ENCODE data around the gene STUM. TPM values are rescaled to one million over a fixed set of nuclear protein-coding genes. Genes with fewer than 3 reads are reported as not detected.

The STUM gene
- total and polyA plus RNA-seq, 4 experiments from 2014 or later = 0.03 TPM; not detected in 3

- intact Hi-C loops (cut with micrococcal nuclease) = loop anchor here (5.0 kb wide), 1 partner anchor 201 kb away; no protein-coding TSS in a partner anchor
- Histone ChIP-seq H3K36me3 (ENCODE audit: insufficient read depth, low read length) (peaks cover 24% of the 10 kb centered on the region), H3K27me3 (ENCODE audit: insufficient read depth, low read length) (no peaks in the 10 kb centered on the region), H3K4me3 (ENCODE audit: low read length in 2 of 2) (no peak overlapping the region), H3K4me1 (ENCODE audit: insufficient read depth, low read length) (peaks cover 16% of the 10 kb centered on the region), H3K9me3 (ENCODE audit: control insufficient read depth in 1 of 2, low read length in 2 of 2) (no peaks in the 10 kb centered on the region), H3K27ac (ENCODE audit: low read depth, low read length) (no peak overlapping the region)
- no peak overlapping the region for H3K4me3 Mint-ChIP-seq
- H3K27me3 Mint-ChIP-seq = peaks cover 0 to 2% of the 10 kb centered on the region in 2 donors
- H3K4me1 Mint-ChIP-seq = peaks cover 15 to 44% (median 28%) of the 10 kb centered on the region in 4 donors
- peaks cover 0 to 3% (median 0%) of the 10 kb centered on the region in 8 donors for H3K9me3 Mint-ChIP-seq
- peak in 1 of 5 donors; percentile 19 for DNase-seq
- H3K36me3 Mint-ChIP-seq = peaks cover 16 to 36% of the 10 kb centered on the region in 2 donors
- CTCF ChIA-PET (ENCODE audit: partially characterized antibody) = interaction anchor here (0.9 to 3.1 kb wide), 9 partner anchors 15 to 222 kb away, joined by 3 to 28 read pairs (median 5); no protein-coding TSS in a partner anchor
- H3K27ac Mint-ChIP-seq = peak overlapping the region in 5 of 7 donors; percentile 43 to 89 (median 81)
- POLR2A ChIA-PET (ENCODE audit: partially characterized antibody) = interaction anchor here (1.8 kb wide), 1 partner anchor 8 kb away, joined by 7 read pairs; no protein-coding TSS in a partner anchor
These were observed 79.5 kb downstream of the STUM start for GRCh38 chr1:226627924-226628611.

GRCh38 chr1:226628612-226629155 is 80.1 kb downstream of the STUM start:
- peaks cover 20 to 50% (median 33%) of the 10 kb centered on the region in 4 donors for H3K4me1 Mint-ChIP-seq
- Histone ChIP-seq H3K4me1 (ENCODE audit: insufficient read depth, low read length) (peaks cover 23% of the 10 kb centered on the region), H3K27me3 (ENCODE audit: insufficient read depth, low read length) (no peaks in the 10 kb centered on the region), H3K27ac (ENCODE audit: low read depth, low read length) (no peak overlapping the region), H3K36me3 (ENCODE audit: insufficient read depth, low read length) (peaks cover 25% of the 10 kb centered on the region), H3K9me3 (ENCODE audit: control insufficient read depth in 1 of 2, low read length in 2 of 2) (no peaks in the 10 kb centered on the region), H3K4me3 (ENCODE audit: low read length in 2 of 2) (no peak overlapping the region)
- CTCF ChIA-PET (ENCODE audit: partially characterized antibody) = interaction anchor here (0.9 to 3.1 kb wide), 6 partner anchors 15 to 222 kb away, joined by 3 to 28 read pairs (median 4); no protein-coding TSS in a partner anchor
- DNase-seq = peak in 1 of 5 donors; percentile 7
- H3K27ac Mint-ChIP-seq = peak overlapping the region in 5 of 7 donors; percentile 22 to 89 (median 47)
- peaks cover 0 to 3% (median 0%) of the 10 kb centered on the region in 8 donors for H3K9me3 Mint-ChIP-seq
- POLR2A ChIA-PET (ENCODE audit: partially characterized antibody) = interaction anchor here (0.9 kb wide), 1 partner anchor 110 kb away, joined by 3 read pairs; the partner anchor contains the start of gene ITPKB
- H3K4me3 Mint-ChIP-seq = no peak overlapping the region
- peaks cover 16 to 41% of the 10 kb centered on the region in 2 donors for H3K36me3 Mint-ChIP-seq
- intact Hi-C loops (cut with micrococcal nuclease) = loop anchor here (5.0 kb wide), 1 partner anchor 201 kb away; no protein-coding TSS in a partner anchor
- peaks cover 0 to 2% of the 10 kb centered on the region in 2 donors for H3K27me3 Mint-ChIP-seq

- H3K27me3 Mint-ChIP-seq = peaks cover 0 to 2% of the 10 kb centered on the region in 2 donors
- no peak overlapping the region for H3K27ac ChIP-seq (ENCODE audit: low read depth, low read length)
- H3K4me1 ChIP-seq (ENCODE audit: insufficient read depth, low read length) = peaks cover 29% of the 10 kb centered on the region
- peaks cover 27% of the 10 kb centered on the region for H3K36me3 ChIP-seq (ENCODE audit: insufficient read depth, low read length)
- H3K36me3 Mint-ChIP-seq = peaks cover 18 to 46% of the 10 kb centered on the region in 2 donors
- peak in 1 of 5 donors; percentile 26 for DNase-seq
- H3K4me3 ChIP-seq (ENCODE audit: low read length in 2 of 2) = no peak overlapping the region
- H3K4me1 Mint-ChIP-seq = peaks cover 23 to 57% (median 38%) of the 10 kb centered on the region in 4 donors
- intact Hi-C loops (cut with micrococcal nuclease) = loop anchor here (5.0 kb wide), 1 partner anchor 202 kb away; no protein-coding TSS in a partner anchor
- H3K4me3 Mint-ChIP-seq = no peak overlapping the region
- H3K27ac Mint-ChIP-seq = peak overlapping the region in 4 of 7 donors; percentile 22 to 89 (median 69)
- peaks cover 0 to 3% (median 0%) of the 10 kb centered on the region in 8 donors for H3K9me3 Mint-ChIP-seq
- no peaks in the 10 kb centered on the region for H3K9me3 ChIP-seq (ENCODE audit: control insufficient read depth in 1 of 2, low read length in 2 of 2)
- no peaks in the 10 kb centered on the region for H3K27me3 ChIP-seq (ENCODE audit: insufficient read depth, low read length)
- POLR2A ChIA-PET (ENCODE audit: partially characterized antibody) = interaction anchor here (0.9 kb wide), 1 partner anchor 109 kb away, joined by 3 read pairs; the partner anchor contains the start of gene ITPKB
- CTCF ChIA-PET (ENCODE audit: partially characterized antibody) = interaction anchor here (1.3 to 1.8 kb wide), 3 partner anchors 16 to 58 kb away, joined by 4 to 5 read pairs (median 4); no protein-coding TSS in a partner anchor
These were observed 80.8 kb downstream of the STUM start for GRCh38 chr1:226629210-226629895.

GRCh38 chr1:226629896-226630550 is 81.5 kb downstream of the STUM start:
- H3K9me3 ChIP-seq (ENCODE audit: control insufficient read depth in 1 of 2, low read length in 2 of 2) = no peaks in the 10 kb centered on the region
- H3K36me3 ChIP-seq (ENCODE audit: insufficient read depth, low read length) = peaks cover 31% of the 10 kb centered on the region
- H3K27me3 Mint-ChIP-seq = peaks cover 0 to 2% of the 10 kb centered on the region in 2 donors
- ChIA-PET CTCF (ENCODE audit: partially characterized antibody) (interaction anchor here (1.5 to 9.0 kb wide), 4 partner anchors 58 to 249 kb away, joined by 3 to 131 read pairs (median 4); no protein-coding TSS in a partner anchor), POLR2A (ENCODE audit: partially characterized antibody) (interaction anchor here (0.7 kb wide), 1 partner anchor 423 kb away, joined by 3 read pairs; no protein-coding TSS in a partner anchor)
- H3K9me3 Mint-ChIP-seq = peaks cover 0 to 3% (median 0%) of the 10 kb centered on the region in 8 donors
- H3K4me1 Mint-ChIP-seq = peaks cover 25 to 64% (median 42%) of the 10 kb centered on the region in 4 donors
- DNase-seq = no peak
- H3K27me3 ChIP-seq (ENCODE audit: insufficient read depth, low read length) = no peaks in the 10 kb centered on the region
- H3K4me3 ChIP-seq (ENCODE audit: low read length in 2 of 2) = no peak overlapping the region
- intact Hi-C loops (cut with micrococcal nuclease) = loop anchor here (5.0 kb wide), 1 partner anchor 203 kb away; no protein-coding TSS in a partner anchor
- peak overlapping the region in 2 of 7 donors; percentile 86 to 89 for H3K27ac Mint-ChIP-seq
- H3K36me3 Mint-ChIP-seq = peaks cover 20 to 48% of the 10 kb centered on the region in 2 donors
- H3K4me3 Mint-ChIP-seq = no peak overlapping the region
- H3K27ac ChIP-seq (ENCODE audit: low read depth, low read length) = no peak overlapping the region
- peaks cover 36% of the 10 kb centered on the region for H3K4me1 ChIP-seq (ENCODE audit: insufficient read depth, low read length)

DNA sequence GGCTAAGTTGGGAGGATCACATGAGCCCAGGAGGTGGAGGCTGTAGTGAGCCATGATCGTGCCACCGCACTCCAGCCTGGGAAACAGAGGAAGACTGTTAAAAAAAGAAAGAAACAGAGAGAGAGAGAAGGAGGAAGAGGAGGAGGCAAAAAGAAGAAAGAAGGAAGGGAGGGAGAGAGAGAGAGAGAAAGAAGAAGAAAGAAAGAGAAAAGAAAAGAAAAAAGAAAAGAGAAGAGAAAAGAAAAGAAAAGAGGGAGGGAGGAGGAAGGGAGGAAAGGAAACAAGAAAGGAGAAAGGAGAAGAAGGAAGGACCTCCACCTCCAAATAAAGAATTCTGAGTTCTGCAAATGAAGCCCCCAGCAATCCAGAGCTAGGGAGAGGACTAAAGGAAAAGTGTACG is 82.0 kb downstream of the STUM start:
- Histone ChIP-seq H3K27ac (ENCODE audit: low read depth, low read length) (no peak overlapping the region), H3K9me3 (ENCODE audit: control insufficient read depth in 1 of 2, low read length in 2 of 2) (no peaks in the 10 kb centered on the region), H3K4me1 (ENCODE audit: insufficient read depth, low read length) (peaks cover 42% of the 10 kb centered on the region), H3K27me3 (ENCODE audit: insufficient read depth, low read length) (no peaks in the 10 kb centered on the region), H3K36me3 (ENCODE audit: insufficient read depth, low read length) (peaks cover 32% of the 10 kb centered on the region), H3K4me3 (ENCODE audit: low read length in 2 of 2) (no peak overlapping the region)
- intact Hi-C loops (cut with micrococcal nuclease) = no loop called here
- Mint-ChIP-seq H3K4me1 (peaks cover 31 to 69% (median 48%) of the 10 kb centered on the region in 4 donors), H3K27ac (peak overlapping the region; percentile 42 to 89 (median 73)), H3K4me3 (no peak overlapping the region), H3K27me3 (peaks cover 0 to 2% of the 10 kb centered on the region in 2 donors), H3K36me3 (peaks cover 20 to 53% of the 10 kb centered on the region in 2 donors), H3K9me3 (peaks cover 0 to 3% (median 0%) of the 10 kb centered on the region in 8 donors)
- CTCF ChIA-PET (ENCODE audit: partially characterized antibody) = interaction anchor here (1.2 to 9.0 kb wide), 5 partner anchors 57 to 248 kb away, joined by 3 to 131 read pairs (median 4); no protein-coding TSS in a partner anchor
- POLR2A ChIA-PET (ENCODE audit: partially characterized antibody) = interaction anchor here (0.7 kb wide), 1 partner anchor 423 kb away, joined by 3 read pairs; no protein-coding TSS in a partner anchor
- no peak for DNase-seq

All from CD4-positive, alpha-beta memory T cell (primary cell).